HG02981 (cell line): ENCODE measurements around the gene CHERP.

Experiments
- ATAC-seq: cut with Tn5 transposase; IDR thresholded peaks from one replicate; pipeline ENCODE4 v1.9.1; 2021; ENCODE audit warnings: mild to moderate bottlenecking, moderate library complexity; ENCODE audit not compliant: unreplicated experiment

Gene CHERP, protein sequence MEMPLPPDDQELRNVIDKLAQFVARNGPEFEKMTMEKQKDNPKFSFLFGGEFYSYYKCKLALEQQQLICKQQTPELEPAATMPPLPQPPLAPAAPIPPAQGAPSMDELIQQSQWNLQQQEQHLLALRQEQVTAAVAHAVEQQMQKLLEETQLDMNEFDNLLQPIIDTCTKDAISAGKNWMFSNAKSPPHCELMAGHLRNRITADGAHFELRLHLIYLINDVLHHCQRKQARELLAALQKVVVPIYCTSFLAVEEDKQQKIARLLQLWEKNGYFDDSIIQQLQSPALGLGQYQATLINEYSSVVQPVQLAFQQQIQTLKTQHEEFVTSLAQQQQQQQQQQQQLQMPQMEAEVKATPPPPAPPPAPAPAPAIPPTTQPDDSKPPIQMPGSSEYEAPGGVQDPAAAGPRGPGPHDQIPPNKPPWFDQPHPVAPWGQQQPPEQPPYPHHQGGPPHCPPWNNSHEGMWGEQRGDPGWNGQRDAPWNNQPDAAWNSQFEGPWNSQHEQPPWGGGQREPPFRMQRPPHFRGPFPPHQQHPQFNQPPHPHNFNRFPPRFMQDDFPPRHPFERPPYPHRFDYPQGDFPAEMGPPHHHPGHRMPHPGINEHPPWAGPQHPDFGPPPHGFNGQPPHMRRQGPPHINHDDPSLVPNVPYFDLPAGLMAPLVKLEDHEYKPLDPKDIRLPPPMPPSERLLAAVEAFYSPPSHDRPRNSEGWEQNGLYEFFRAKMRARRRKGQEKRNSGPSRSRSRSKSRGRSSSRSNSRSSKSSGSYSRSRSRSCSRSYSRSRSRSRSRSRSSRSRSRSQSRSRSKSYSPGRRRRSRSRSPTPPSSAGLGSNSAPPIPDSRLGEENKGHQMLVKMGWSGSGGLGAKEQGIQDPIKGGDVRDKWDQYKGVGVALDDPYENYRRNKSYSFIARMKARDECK

GRCh38 chr19:16542045-16542909 lies at the start of gene CHERP:
TSS of gene CHERP (minus strand) at chr19:16542437. CDS start at chr19:16542378, 59 bp downstream.
- ATAC-seq, result peak; percentile 58

GRCh38 chr19:16590876-16591802 lies 48.9 kb upstream of the CHERP start:
- no peak for ATAC-seq

DNA sequence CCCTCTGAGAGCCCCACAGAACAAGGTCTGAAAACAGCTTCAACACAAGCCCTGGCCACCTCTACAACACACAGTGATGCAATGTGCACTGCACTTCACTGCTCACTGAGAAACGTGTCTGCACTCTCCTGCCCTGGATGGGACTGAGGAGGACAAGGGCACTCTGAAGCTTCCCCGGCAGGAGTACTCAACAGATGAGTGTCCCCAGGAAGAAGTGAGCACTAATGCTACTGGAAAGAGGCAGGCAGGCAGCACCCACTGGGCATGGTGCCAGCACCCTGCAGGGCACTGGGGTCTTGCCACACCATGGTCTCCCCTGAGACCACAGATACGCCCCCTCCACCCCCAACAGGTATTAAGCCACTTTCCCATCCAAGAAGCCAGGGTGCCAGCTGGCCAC lies 47.7 kb upstream of the CHERP start:
- no peak for ATAC-seq

- ATAC-seq, result peak; percentile 9
These were observed 46.8 kb upstream of the CHERP start for GRCh38 chr19:16588824-16589577.

DNA sequence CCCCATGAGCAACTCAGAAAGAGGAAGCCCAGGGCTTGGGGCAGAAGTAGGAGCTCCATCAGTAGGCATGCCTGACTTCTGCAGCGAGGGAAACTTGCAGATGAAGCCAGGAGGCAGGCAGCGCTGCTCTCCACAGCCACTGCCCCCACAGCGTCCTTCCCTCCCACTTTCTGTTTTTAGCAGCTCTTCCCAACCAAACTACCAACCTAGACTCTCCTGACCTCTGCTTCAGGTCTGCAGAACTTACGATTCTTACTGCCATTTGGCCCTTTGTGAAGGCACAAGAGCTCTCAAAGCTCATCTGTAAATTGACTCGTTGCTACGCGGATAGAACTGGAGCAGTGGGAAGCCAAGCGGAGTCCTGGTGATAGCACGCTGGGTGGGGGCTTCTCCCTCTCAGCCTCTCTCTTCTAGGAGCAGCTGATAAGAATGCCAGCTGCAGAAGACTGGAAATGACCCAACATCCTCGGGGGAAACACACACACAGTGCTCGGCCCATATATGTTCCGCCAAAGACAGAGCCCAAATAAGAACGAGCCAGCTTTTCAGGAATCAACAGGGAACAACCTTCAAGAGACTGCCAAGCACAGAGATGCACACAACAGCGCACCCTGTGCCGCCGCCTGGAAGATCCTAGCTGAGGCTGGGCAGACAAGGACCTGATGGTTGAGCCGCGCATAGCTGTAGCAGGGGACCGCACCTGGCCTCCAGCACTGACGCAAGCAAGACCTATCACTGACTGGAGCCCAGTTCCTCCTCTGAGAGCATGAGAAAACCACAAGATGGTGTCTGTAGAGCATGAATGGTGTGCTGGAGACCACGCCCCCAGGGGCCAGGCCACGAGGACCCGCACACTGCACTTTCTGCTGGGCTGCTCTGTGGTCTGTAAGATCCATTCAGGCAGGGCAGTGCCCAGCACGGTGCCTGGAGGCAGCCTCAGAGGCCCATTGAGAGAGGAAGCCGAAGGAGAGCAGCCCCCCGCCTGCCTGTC lies 45.9 kb upstream of the CHERP start:
- ATAC-seq, result peak; percentile 36

- no peak for ATAC-seq
These were observed 45.0 kb upstream of the CHERP start for GRCh38 chr19:16586991-16587832.

DNA sequence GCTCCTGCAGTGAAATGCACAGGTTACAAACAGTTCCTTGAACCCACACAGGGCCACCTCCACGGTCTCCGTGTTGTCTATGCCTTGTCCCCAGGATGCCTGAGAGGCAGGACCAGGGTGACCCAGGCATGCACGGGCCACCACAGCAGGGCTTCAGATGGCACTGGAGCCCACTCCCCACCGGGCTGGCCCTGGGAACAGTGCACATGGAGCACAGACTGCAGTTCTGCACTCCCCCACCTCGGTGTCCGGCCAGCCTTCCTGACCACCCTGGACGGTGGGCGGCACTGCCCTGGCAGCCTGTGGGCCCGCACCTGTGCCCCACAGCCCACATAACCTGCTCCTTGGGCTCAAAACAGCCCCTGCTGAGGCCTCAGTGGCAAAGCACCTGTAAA lies 44.2 kb upstream of the CHERP start:
- no peak for ATAC-seq

DNA sequence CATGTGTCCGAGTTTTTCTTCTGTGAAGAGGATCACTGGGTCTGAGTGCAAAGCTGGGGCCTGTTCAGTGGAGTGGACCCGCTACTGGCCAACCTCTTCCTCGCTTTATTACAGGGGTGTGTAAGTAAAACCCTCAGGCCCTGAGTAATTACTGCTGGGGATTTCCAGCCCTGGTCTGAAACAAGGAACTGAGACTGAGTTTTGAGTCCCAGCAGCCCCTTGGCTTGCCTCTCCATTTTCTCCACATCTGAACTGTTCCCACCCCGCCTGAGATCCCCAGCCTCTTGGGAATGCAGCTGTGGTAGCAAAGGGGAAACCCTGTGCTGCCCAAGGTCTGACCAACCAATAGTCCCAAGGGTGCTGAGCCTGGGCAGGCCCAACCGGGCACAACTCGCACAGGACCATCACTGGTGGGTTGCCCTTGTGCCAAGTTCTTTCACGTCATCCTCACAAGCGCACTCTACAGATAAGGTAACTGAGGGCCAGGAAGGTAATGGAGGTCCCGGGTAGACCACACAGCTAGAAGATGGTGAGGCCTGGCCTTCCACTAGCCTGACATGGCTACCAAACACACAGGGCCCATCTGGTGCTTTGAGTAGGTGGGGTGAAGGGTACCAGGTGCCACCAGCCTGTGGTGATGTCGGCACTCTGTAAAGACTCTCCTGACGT lies 43.7 kb upstream of the CHERP start:
- peak; percentile 24 for ATAC-seq

- no peak for ATAC-seq
These were observed 43.0 kb upstream of the CHERP start for GRCh38 chr19:16585094-16585801.

GRCh38 chr19:16584248-16585093 lies 42.2 kb upstream of the CHERP start:
- ATAC-seq, result peak; percentile 38

DNA sequence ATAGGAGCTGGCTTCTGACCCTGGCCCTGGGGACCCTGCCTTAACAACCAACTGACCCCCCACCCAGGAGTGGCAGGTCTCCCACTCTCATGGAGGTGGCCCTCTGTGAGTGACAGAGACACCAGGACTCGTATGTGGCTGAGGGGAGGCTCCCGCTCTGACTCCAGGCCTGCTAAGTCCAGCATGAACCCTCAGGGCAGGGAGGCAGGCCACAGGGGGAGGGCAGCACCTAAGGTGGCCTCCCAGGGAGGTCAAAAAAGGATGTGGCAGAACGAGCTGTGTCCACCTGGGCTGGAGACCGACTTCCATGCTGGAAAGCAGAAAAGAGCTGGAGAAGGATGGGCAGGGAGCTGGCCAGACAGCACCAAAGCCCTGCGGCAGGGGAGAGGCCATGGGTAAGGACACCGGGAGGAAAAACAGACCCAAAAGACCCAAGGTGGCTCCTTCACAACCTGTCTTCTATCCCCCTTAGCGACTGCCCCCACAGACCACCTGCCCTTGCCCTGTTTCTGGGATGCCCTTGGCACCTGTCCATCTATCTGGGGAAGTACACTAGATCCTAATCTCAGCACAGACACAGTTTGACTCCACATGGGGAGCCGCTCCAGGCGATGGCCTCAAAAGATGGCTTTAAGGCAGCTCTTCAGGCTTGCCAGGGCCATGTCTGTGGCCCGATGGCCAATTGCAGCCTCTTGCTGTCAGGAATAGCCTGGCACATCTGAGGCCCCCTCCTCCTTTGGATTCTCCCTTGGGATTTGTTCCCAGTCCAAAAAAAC lies 40.4 kb upstream of the CHERP start:
- ATAC-seq, result no peak

GRCh38 chr19:16581971-16582343 lies 39.7 kb upstream of the CHERP start:
- ATAC-seq, result no peak

- no peak for ATAC-seq
These were observed 39.1 kb upstream of the CHERP start for GRCh38 chr19:16581145-16581970.
